HG02571 (cell line): ENCODE results near the gene USP43.
"Not testable (repeated sequence)": the region's sequence is repeated elsewhere in the genome, so short reads cannot be mapped to it uniquely, and the experiment has no call there.

ENCODE experiments used
- ATAC-seq: cut with Tn5 transposase; IDR thresholded peaks from one replicate; pipeline ENCODE4 v1.9.1; 2021; ENCODE audit warnings: mild to moderate bottlenecking, moderate library complexity; ENCODE audit not compliant: unreplicated experiment

Gene USP43

DNA sequence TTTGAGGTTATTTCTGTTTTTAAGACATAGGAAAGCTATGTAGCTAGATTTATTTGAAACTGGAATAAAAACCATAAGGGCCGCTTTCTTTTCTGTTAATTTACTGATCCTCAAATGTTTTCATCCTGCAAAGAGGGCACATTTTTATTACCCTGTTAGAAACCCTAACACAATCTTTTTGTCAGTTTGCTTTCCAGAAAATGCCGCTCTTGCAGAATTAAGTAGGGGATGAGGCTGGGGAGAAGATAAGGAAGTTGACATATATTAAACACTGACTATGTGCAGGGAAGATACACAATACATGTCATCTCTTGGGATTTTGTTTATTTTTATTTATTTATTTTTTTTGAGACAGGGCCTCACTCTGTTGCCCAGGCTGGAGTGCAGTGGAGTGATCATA lies 15.7 kb downstream of the USP43 start:
- ATAC-seq = no peak

GRCh38 chr17:9663511-9663910 lies 18.2 kb downstream of the USP43 start:
- not testable (repeated sequence) for ATAC-seq

DNA sequence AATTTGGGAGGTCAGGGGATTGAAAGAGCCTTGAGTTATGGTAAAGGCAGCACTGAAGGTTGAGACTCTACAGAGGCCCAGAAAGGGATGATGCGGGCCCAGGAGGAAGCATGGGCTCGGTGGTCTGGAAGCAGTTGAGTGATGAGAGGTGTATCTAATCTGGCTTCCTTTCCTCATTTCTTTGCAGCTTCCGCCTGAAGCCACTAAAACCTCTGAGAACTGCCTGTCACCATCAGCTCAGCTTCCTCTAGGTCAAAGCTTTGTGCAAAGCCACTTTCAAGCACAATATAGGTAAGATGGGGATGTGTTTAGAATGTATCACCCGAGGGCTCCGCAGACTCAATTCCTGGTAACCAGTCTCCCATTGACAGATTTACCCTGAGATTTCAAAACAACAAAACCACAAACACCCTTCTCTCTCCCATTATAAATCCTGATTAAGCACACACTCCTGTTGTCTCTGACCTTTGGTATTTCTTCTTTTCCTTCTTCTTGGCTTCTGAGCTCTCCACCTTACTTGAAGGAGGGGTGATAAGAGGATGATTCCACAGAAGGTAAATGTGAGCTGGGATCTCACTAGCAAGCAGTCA lies 21.2 kb downstream of the USP43 start:
- ATAC-seq = no peak

GRCh38 chr17:9668517-9668916 lies 23.2 kb downstream of the USP43 start:
- no peak for ATAC-seq

- no peak for ATAC-seq
Measured at GRCh38 chr17:9669551-9670008, 24.3 kb downstream of the USP43 start.

GRCh38 chr17:9670596-9670995 lies 25.3 kb downstream of the USP43 start:
- no peak for ATAC-seq

DNA sequence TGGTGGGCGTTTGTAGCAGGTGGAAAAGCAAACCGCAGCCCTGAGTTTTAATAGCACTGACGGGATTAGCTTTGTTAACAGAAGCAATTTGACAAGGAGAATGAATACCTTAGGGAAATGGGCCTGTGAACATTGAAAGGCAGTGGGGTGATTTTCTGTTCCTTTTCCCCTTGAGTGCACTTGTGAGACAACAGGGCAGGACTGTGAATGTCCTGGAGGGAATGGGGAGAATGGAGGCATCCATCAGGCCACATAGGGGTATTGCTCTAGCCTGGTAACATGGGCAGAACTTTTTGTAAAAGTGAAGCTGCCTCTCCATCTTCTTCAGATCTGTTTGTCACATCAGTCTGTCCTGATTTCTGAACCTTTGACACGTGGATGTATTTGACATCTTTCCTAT lies 26.2 kb downstream of the USP43 start:
- ATAC-seq = no peak

- no peak for ATAC-seq
Measured at GRCh38 chr17:9672266-9672665, 26.9 kb downstream of the USP43 start.

DNA sequence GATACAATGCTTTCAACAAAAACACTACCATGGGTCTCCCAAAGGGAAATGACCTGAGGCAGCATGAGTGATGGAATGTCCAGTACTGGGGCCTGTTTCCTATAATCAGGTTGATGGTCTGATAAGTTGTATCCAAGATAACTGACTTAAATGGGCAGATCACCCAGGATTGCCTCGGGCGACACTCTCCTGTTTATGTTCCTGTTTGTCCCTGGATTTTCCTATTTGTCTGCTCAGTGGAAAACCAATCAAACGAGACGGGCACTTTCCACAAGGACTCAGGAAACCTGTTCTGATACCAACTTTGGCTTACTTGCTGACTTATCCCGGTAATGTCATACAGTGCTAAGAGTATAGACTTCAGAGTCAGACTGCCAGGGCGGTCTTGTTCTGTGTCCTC lies 27.4 kb downstream of the USP43 start:
- no peak for ATAC-seq

- no peak for ATAC-seq
Measured at GRCh38 chr17:9676084-9676483, 30.8 kb downstream of the USP43 start.

DNA sequence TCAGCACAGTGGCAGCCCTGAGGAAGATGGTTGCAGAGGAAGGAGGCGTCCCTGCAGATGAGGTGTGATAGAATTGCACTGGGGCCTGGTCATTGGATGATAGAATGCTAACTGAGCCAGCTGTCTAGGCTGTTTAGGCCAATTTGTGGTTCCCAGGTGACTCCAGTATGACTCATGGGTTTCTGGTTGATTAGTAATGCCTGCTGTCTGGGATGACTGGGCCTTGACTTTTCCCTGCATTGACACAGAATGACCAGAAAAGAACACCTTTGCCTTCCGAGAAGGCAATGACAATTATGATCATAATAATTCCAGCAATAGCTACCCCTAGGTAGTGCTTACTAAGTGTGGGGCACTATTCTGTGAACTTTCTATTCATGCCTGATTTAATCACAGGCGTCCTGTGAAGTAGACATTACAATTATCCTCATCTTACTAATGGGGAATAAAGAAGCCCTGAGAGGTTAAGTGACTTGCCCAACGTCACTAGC lies 31.5 kb downstream of the USP43 start:
- ATAC-seq = peak; percentile 62

DNA sequence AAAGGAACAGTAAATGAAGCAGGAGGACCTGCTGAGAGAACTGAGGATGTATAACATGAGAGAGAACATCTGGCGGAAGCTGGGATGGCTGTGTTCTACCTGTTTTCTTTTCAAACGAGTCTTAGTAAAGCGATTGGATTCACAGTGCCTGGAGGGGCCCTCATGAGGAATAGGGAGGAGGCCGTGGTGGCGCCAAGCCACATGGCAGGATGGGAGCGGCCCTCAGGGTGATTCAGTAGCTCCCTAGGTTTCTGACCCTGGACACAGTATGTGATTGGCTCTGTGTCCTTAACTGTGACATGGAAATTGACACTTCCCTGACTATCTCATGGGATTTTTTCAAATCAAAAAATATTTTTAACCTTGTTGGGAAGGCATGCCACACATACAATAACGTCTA lies 32.1 kb downstream of the USP43 start:
- ATAC-seq = no peak

DNA sequence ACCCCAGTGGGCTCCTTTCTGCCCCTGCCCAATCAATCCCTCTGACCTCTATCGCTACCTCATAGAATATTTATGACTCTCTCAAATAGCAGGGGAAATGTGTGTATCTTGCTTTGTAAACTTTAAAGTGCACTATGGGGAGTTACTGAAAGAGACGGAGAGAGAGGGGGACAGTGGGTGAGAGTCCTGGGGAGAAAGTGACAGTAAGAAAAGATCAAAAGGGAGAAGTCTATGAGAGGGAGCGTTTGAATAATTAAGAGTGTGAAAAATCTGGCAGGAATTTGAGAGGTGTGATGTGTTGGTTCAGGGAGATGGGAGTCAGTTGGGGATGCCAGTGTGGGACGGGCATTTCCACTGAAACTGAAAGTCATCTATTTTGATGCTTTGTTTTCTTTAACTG lies 32.6 kb downstream of the USP43 start:
- no peak for ATAC-seq

DNA sequence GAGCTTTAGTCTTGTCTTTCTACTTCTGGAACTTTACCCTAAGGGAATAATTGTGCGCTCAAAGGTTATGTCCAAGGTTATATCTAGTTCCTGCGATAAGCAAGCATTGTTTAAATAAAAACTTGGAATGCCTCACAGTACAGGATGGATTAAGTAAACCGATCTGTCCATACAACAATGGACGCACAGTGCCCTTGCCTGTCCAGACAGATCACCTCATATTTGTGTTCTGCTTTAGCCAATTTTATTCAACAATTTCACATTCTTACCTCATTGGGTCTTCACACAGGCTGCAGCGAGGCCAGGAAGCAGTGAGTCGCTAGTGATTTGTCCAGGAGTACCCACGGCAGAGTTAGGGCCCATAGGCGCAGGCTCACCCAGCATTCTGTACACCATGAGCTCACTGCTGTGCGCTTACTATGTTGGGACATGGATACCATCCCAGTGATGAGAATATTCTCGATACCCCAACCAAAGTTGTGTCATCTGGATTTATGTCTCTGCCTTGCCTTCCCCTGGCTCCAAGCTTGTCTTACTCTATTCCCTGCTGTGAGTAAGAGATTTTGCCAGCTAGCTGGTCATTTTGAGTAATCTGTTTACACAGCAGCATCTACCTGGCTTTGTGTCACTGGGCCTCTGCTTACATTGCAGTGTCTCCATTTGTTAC lies 39.8 kb downstream of the USP43 start:
- no peak for ATAC-seq

- ATAC-seq = no peak
Measured at GRCh38 chr17:9693755-9694154, 48.4 kb downstream of the USP43 start.

GRCh38 chr17:9696279-9697044 lies 51.1 kb downstream of the USP43 start:
- no peak for ATAC-seq

- ATAC-seq = no peak
Measured at GRCh38 chr17:9700136-9700535, 54.8 kb downstream of the USP43 start.

DNA sequence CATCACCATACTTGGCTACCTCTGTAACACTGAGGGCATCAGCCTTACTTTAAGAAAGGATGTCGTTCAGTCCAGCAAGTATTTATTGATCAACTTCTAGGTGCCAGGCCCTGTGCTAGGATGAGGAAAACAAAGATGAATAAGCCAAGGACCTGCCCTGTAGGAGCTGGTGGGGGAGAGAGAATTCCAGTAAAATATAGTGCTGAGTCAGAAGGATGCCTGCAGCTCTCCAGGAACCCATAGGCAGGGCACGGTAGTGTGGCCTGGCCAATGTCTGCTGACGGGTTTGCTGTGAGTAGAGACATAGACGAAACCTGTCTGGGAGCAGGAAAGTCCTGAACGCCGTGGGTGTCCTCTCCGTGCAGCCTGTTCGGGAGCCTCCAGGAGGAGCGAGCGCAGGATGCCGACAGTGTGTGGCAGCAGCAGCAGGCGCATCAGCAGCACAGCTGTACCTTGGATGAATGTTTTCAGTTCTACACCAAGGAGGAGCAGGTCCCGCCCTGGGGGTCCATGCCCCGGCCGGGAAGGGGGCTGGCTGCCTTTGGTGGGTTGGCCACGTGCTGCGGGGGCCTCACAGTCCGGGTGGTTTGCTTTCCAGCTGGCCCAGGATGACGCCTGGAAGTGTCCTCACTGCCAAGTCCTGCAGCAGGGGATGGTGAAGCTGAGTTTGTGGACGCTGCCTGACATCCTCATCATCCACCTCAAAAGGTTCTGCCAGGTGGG lies 55.6 kb downstream of the USP43 start:
- ATAC-seq = no peak

DNA sequence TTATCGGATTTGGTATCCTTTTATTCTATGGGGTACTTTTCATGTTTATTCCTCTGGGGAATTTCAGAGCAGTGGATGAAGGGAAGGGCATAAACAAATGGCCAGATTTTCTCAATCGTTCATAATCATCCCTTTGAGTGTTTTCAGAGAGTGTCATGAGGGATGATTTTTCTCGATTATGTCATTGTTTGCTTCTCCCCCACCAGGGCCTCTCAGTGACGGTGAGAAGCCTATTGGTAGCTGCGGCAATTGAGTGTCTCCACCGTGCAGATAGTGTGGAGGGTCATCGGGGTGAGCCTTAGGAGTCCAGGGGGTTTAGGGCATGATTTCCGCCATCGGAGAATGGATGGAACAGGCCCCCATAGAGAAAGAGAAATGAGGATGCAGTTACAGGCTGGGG lies 57.2 kb downstream of the USP43 start:
- no peak for ATAC-seq

DNA sequence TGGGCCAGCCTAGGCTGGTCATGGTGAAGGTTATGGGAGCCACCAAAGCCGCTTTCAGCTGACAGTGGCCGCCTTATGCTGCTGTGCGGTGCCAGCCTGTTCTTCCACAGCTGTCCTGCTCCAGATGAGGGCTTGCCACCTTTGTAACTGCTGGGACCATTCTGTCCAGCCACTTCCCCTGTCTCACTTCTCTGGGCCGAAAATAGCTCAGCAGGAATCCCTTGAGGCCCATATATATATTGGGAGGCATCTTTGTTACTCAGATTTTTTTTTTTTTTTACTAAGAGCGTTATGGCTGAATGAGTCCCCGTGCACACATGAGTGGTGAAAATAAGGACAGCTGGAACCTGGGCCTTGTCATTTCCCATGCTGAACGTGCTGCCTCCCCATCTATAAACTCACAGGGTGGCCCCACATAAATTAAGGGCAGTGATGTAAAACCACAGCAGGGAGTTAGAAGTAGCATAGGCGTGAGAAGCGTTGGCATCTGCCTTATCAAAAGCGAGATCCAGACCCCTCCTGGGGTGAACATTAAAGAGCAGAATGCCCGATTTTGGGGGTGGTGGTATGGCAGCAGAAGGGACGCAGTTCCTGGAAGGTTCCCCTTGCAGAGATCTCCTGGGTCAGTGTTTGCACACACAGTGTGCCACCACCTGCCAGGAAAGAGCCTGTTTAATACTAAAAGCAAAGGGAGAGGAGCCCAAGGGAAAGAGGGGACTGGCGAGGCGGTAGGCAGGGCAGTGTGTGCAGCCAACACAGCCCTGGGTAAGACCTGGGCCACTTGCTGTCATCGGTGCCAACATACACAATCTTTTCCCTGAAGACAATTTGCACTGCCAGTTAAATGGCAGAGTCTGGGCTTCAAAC lies 57.8 kb downstream of the USP43 start:
- ATAC-seq = no peak

GRCh38 chr17:9703781-9704082 lies 58.4 kb downstream of the USP43 start:
- ATAC-seq = no peak
